Cardiac fibroblast (primary cell): ENCODE data around the gene NDOR1.
"Not testable (repeated sequence)": the region's sequence is repeated elsewhere in the genome, so short reads cannot be mapped to it uniquely, and the experiment has no call there.

Source experiments
- DNase-seq, 2 donors: peaks; one replicate each; pipeline versions ENCODE4 v3.0.0 to v3.0.0-alpha.2; 2010; ENCODE audit warnings: low read depth in 2 of 2
- H3K4me3 ChIP-seq, 2 donors: replicated peaks in 1 of 2; 1 replicate in 1 of 2; 2 replicates in 1 of 2; pipeline ENCODE4 v1.5.1; 2011; ENCODE audit warnings: low read depth in 2 of 2, low read length in 2 of 2, mild to moderate bottlenecking in 2 of 2, moderate library complexity in 1 of 2
- TF ChIP-seq, protein P1 (sequence below): IDR thresholded peaks from one replicate; pipeline ENCODE4 v1.5.1; 2011; ENCODE audit warnings: low read depth, mild to moderate bottlenecking, low read length, inconsistent platforms

Gene NDOR1

DNA sequence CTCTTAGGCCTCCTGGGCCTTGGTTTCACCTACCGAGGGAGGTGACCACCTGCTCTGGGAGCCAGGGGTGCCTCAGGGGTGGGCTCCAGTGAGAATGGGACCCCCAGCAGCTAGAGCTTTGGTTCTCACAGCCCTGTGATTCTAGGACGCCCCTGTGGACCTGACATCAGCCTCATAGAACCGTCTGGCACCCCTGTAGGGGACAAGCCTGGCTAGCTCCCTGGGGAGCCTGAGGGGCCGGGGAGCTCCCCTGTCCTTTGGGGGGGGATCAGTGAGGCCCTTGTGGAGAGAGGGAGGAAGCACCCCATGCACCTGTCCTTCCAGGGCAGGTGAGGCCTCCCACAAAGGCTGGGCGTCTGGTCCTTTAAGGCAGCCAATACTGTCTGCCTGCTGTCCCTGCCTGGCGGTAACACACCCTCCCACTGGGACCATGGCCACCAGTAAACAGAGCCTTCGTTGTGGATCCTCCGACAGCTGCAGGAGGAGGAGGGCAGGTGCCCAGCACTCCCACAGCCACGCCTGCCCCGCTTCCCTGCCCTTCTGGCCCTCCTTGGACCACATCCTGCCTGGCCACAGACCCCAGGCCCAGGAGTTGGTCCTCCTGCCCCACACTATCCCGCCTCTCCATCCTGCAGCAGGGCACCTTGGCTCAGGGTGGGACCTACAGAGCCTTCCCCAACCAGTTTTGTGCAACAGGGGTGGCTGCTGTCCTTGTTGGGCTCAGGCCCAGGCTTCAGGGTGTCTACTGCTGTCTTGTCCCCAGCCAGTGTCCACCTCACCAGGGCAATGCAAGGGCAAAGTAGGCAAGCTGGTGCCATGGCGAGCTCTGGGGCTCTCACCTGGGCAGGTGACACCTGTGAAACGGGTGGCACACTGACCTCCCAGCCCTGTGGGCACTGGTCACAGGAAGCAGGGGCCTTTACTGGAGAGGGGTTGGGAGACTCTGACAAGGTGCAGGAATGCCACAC, 32.5 kb downstream of the NDOR1 start:
- DNase-seq: no peak
- TF ChIP-seq, protein P1, sequence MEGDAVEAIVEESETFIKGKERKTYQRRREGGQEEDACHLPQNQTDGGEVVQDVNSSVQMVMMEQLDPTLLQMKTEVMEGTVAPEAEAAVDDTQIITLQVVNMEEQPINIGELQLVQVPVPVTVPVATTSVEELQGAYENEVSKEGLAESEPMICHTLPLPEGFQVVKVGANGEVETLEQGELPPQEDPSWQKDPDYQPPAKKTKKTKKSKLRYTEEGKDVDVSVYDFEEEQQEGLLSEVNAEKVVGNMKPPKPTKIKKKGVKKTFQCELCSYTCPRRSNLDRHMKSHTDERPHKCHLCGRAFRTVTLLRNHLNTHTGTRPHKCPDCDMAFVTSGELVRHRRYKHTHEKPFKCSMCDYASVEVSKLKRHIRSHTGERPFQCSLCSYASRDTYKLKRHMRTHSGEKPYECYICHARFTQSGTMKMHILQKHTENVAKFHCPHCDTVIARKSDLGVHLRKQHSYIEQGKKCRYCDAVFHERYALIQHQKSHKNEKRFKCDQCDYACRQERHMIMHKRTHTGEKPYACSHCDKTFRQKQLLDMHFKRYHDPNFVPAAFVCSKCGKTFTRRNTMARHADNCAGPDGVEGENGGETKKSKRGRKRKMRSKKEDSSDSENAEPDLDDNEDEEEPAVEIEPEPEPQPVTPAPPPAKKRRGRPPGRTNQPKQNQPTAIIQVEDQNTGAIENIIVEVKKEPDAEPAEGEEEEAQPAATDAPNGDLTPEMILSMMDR: no peak
- H3K4me3 ChIP-seq: no peak overlapping the region

DNA sequence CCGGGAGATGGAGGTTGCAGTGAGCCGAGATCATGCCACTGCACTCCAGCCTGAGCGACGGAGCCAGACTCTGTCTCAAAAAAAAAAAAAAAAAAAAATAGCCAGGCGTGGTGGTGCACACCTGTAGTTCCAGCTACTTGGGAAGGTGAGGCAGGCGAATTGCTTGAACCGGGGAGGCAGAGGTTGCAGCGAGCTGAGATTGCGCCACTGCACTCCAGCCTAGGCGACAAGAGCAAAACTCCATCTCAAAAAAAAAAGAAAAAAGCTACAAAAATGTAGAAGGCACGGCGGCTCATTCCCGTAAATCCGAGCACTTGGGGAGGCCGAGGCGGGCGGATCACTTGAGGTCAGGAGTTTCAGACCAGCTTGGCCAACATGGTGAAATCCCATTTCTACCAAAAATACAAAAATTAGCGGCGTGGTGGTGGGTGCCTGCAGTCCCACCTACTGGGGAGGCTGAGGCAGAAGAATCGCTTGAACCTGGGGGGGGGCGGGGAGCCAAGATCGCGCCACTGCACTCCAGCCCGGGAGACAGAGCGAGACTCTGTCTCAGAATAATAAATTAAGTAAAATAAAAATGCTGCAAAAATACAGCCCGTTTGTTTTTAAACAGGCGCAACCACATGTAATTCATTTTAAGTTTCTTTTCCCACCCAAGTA, 34.2 kb downstream of the NDOR1 start:
- not testable (repeated sequence) for DNase-seq

DNA sequence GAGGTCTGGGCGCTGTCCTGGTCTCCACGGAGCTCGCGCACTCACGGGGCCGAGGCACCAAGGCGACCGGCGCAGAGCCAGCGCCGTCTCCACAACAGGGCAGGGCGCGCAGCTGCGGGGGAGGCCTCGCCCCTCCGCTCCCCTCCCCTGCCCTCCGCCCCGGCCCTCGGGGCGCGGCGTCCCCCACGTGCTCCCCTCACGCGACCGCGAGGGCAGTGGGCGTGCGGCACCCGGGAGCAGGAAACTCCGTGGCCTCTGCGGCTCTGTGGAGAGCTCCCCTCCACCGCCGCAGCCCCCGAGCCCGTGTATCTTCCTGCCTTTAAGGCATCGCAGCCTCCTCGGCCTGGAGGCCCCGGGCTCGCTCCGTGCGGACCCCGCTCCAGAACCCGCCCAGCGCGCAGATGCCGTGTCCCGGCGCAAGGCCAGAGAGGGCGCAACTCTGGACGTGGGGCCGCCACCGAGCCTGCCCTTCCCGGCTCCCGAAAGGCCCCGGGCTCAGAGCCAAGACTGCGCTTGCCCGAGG, 34.9 kb downstream of the NDOR1 start:
- TF ChIP-seq, protein P1: no peak
- DNase-seq: peak; percentile 73 to 89

More for the DNA sequence above, 34.2 kb downstream of the NDOR1 start:
- H3K4me3 ChIP-seq: peak overlapping the region; percentile 57 to 68

DNA sequence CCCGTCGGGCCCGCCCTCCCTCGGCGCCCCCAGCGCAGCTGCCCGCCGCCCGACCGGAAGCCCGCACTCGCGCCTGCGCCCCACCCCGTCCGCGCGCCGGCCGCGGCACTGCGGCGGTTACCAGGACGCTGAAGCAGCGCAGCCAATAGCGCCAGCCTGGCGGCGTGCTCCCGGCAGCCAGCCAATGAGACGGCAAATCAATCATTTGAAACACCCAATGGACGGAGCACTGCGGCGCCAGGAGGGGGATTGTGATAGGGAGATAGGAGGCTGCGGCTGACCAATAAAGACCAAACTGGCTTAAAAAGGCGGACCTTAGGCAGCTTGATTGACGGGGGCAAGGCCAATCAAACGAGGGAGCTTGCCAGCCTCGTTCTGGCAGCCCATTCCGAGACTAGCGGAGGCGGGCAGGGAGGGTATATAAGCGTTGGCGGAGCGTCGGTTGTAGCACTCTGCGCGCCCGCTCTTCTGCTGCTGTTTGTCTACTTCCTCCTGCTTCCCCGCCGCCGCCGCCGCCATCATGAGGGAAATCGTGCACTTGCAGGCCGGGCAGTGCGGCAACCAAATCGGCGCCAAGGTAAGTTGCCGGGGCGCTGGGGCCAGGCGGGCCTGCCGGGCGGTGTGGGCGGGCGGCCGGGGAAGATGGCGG, 35.5 kb downstream of the NDOR1 start, which contains the start of gene TUBB4B:
Gene TUBB4B, plus strand, starts transcription at position 447 of the 649 bp plus-strand sequence. Its CDS starts 74 bp downstream, at position 521.
- TF ChIP-seq, protein P1: no peak
- H3K4me3 ChIP-seq: peak within 1 kb of the TSS; percentile 70 to 93
- DNase-seq: peak; percentile 100

More for the DNA sequence above, 34.9 kb downstream of the NDOR1 start:
- H3K4me3 ChIP-seq: peak overlapping the region; percentile 57 to 68

DNA sequence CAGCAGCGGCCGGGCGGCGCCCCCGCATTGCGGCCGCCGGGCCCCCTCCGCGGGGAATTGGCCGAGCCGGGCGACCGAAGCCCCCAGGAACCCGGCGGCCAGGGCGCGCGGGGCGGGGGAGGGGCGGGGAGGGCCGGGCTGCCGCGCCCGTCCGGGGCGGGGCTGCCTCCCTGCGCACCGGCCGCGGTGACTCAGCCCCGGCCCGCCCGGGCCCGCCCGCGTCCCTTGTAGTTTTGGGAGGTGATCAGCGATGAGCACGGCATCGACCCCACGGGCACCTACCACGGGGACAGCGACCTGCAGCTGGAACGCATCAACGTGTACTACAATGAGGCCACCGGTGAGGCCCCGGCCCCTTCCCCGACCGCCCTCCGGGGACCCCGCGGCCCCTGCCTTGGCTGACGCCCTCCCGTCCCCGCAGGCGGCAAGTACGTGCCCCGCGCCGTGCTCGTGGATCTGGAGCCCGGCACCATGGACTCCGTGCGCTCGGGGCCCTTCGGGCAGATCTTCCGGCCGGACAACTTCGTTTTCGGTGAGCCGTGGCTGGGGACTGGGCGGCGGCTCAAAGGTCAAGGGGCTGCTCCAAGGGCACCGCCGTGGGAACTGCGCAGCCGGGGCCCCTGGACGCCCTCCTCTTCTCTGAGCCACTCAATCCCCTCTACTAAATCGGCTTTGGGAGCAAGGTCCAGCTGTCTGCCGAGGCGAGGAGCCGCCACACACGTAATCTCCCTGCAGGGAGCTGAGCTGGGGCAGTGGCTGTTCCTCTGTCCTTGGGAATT, 36.2 kb downstream of the NDOR1 start:
- DNase-seq: peak; percentile 44 to 54
- TF ChIP-seq, protein P1: no peak
- H3K4me3 ChIP-seq: peak overlapping the region; percentile 70 to 93

DNA sequence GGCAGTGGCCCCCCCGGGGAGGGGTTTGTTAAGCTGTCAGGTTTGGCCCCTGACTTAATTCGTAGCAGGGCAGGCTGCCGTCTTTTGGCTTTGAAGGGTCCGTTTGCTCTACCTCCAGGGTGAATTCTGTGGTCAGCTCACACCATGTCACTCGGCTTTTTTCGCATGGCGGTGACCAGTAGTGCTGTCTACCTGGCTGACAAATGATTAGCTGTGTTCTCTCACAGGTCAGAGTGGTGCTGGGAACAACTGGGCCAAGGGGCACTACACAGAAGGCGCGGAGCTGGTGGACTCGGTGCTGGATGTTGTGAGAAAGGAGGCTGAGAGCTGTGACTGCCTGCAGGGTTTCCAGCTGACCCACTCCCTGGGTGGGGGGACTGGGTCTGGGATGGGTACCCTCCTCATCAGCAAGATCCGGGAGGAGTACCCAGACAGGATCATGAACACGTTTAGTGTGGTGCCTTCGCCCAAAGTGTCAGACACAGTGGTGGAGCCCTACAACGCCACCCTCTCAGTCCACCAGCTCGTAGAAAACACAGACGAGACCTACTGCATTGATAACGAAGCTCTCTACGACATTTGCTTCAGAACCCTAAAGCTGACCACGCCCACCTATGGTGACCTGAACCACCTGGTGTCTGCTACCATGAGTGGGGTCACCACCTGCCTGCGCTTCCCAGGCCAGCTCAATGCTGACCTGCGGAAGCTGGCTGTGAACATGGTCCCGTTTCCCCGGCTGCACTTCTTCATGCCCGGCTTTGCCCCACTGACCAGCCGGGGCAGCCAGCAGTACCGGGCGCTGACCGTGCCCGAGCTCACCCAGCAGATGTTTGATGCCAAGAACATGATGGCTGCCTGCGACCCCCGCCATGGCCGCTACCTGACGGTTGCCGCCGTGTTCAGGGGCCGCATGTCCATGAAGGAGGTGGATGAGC, 37.0 kb downstream of the NDOR1 start:
- peak overlapping the region; percentile 70 to 93 for H3K4me3 ChIP-seq
- TF ChIP-seq, protein P1: no peak
- DNase-seq: peak in 1 of 2 donors; percentile 10

DNA sequence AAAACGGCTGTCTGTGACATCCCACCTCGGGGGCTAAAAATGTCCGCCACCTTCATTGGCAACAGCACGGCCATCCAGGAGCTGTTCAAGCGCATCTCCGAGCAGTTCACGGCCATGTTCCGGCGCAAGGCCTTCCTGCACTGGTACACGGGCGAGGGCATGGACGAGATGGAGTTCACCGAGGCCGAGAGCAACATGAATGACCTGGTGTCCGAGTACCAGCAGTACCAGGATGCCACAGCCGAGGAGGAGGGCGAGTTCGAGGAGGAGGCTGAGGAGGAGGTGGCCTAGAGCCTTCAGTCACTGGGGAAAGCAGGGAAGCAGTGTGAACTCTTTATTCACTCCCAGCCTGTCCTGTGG, 37.7 kb downstream of the NDOR1 start:
- DNase-seq: not testable (repeated sequence)
- peak overlapping the region in 1 of 2 donors; percentile 93 for H3K4me3 ChIP-seq
